ENCODE results near the gene RWDD4.

DNA sequence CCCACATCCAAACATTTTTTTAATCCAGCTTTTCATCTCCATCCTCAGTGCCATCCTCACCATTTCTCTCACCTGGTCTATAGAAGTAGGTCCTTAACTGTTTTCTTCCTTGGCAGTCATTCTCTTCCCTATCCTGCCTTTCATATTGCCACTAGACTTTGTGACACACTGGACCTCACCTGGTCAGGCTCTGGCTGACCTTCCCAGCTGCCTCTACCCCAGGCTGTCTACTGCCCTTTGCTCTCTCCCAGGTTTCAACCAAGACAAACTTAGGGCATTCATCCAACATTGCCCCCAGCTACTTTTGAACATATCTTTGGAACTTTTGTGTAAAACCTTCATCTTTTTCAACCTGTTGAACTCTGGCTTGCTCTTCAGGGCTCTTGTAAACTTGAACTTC lies 39.9 kb upstream of the RWDD4 start:
- TF ChIP-seq POLR2A (IDR thresholded peaks at IDR 0.05) = no peak
- TF ChIP-seq, protein P1, sequence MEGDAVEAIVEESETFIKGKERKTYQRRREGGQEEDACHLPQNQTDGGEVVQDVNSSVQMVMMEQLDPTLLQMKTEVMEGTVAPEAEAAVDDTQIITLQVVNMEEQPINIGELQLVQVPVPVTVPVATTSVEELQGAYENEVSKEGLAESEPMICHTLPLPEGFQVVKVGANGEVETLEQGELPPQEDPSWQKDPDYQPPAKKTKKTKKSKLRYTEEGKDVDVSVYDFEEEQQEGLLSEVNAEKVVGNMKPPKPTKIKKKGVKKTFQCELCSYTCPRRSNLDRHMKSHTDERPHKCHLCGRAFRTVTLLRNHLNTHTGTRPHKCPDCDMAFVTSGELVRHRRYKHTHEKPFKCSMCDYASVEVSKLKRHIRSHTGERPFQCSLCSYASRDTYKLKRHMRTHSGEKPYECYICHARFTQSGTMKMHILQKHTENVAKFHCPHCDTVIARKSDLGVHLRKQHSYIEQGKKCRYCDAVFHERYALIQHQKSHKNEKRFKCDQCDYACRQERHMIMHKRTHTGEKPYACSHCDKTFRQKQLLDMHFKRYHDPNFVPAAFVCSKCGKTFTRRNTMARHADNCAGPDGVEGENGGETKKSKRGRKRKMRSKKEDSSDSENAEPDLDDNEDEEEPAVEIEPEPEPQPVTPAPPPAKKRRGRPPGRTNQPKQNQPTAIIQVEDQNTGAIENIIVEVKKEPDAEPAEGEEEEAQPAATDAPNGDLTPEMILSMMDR (IDR thresholded peaks at IDR 0.05) = no peak
